Ammon's horn (tissue), 1 donor: ENCODE measurements around the gene TCF7L1.

ENCODE experiments used
- DNase-seq: peaks from one replicate; pipeline ENCODE4 v3.0.0-alpha.2; 2016; ENCODE audit warnings: low spot score

TCF7L1 gene

GRCh38 chr2:85356186-85356585 is 223.0 kb downstream of the TCF7L1 start:
- no peak for DNase-seq

GRCh38 chr2:85357736-85358135 is 224.5 kb downstream of the TCF7L1 start:
- no peak for DNase-seq
